Liver (tissue), 9 donors: Measurements from ENCODE around the gene BAAT. TPM values are rescaled to one million over a fixed set of nuclear protein-coding genes. Genes with fewer than 3 reads are reported as not detected.

ENCODE experiments used
- DNase-seq: peaks from one replicate; pipeline ENCODE4 v3.0.0-alpha.2; 2017; ENCODE audit warnings: low spot score
- H3K27ac ChIP-seq, 2 donors: one replicate each; pipeline ENCODE4 v1.7.0; 2013; ENCODE audit warnings: inconsistent platforms in 2 of 2, low read length in 2 of 2, control low read depth in 1 of 2, low read depth in 1 of 2, mild to moderate bottlenecking in 1 of 2
- H3K27me3 ChIP-seq, 4 donors: one replicate each; pipeline versions ENCODE4 v1.6.1 to v1.7.0; 2013; ENCODE audit warnings: low read length in 3 of 4, inconsistent platforms in 1 of 4, mild to moderate bottlenecking in 1 of 4, moderate library complexity in 1 of 4; ENCODE audit not compliant: control insufficient read depth in 4 of 4, insufficient read depth in 4 of 4
- H3K36me3 ChIP-seq, 4 donors: one replicate each; pipeline versions ENCODE4 v1.6.1 to v1.7.0; 2013; ENCODE audit warnings: low read length in 3 of 4, mild to moderate bottlenecking in 3 of 4, low read depth in 1 of 4, moderate library complexity in 1 of 4; ENCODE audit not compliant: control insufficient read depth in 4 of 4, insufficient read depth in 3 of 4
- H3K4me1 ChIP-seq, 4 donors: one replicate each; pipeline versions ENCODE4 v1.6.1 to v1.7.0; 2013; ENCODE audit warnings: low read length in 3 of 4, mild to moderate bottlenecking in 3 of 4, moderate library complexity in 1 of 4; ENCODE audit not compliant: control insufficient read depth in 4 of 4, insufficient read depth in 4 of 4
- H3K4me3 ChIP-seq, 3 donors: one replicate each; pipeline versions ENCODE4 v1.6.1 to v1.7.0; 2013; ENCODE audit warnings: low read length in 3 of 3, control low read depth in 1 of 3, low read depth in 1 of 3, mild to moderate bottlenecking in 1 of 3
- H3K9ac ChIP-seq, 2 donors: one replicate each; pipeline ENCODE4 v1.7.0; 2013; ENCODE audit warnings: low read length in 2 of 2, mild to moderate bottlenecking in 2 of 2, moderate library complexity in 2 of 2, control low read depth in 1 of 2, low read depth in 1 of 2
- H3K9me3 ChIP-seq, 4 donors: one replicate each; pipeline versions ENCODE4 v1.6.1 to v1.7.0; 2013; ENCODE audit warnings: low read length in 3 of 4; ENCODE audit not compliant: control insufficient read depth in 4 of 4
- EGR1 ChIP-seq, 2 donors: IDR thresholded peaks; 2 replicates each; pipeline ENCODE4 v1.6.1; 2016 to 2018; ENCODE audit warnings: antibody characterized with exemption in 2 of 2, low read depth in 2 of 2
- FOXA1 ChIP-seq: IDR thresholded peaks from 2 replicates; pipeline ENCODE4 v1.6.1; 2016; ENCODE audit warnings: antibody characterized with exemption
- FOXA2 ChIP-seq: IDR thresholded peaks from 2 replicates; pipeline ENCODE4 v1.6.1; 2016; ENCODE audit warnings: antibody characterized with exemption
- GABPA ChIP-seq, 2 donors: IDR thresholded peaks in 1 of 2; conservative IDR thresholded peaks in 1 of 2; 2 replicates each; pipeline ENCODE4 v1.6.1; 2016; ENCODE audit warnings: antibody characterized with exemption in 2 of 2, mild to moderate bottlenecking in 1 of 2, moderate library complexity in 1 of 2
- HNF4A ChIP-seq, 2 donors: conservative IDR thresholded peaks; 2 replicates each; pipeline ENCODE4 v1.6.1; 2016; ENCODE audit warnings: antibody characterized with exemption in 2 of 2, mild to moderate bottlenecking in 2 of 2
- HNF4G ChIP-seq: IDR thresholded peaks from 2 replicates; pipeline ENCODE4 v1.6.1; 2016; ENCODE audit warnings: antibody characterized with exemption
- JUND ChIP-seq, 2 donors: IDR thresholded peaks; 2 replicates each; pipeline ENCODE4 v1.6.1; 2016; ENCODE audit warnings: antibody characterized with exemption in 2 of 2
- NR2F2 ChIP-seq: IDR thresholded peaks from 2 replicates; pipeline ENCODE4 v1.6.1; 2016; ENCODE audit warnings: antibody characterized with exemption
- RAD21 ChIP-seq, 2 donors: IDR thresholded peaks; 2 replicates each; pipeline ENCODE4 v1.6.1; 2016; ENCODE audit warnings: antibody characterized with exemption in 2 of 2, mild to moderate bottlenecking in 2 of 2
- RXRA ChIP-seq, 2 donors: IDR thresholded peaks; 2 replicates each; pipeline ENCODE4 v1.6.1; 2017 to 2018; ENCODE audit warnings: antibody characterized with exemption in 2 of 2, mild to moderate bottlenecking in 1 of 2
- SP1 ChIP-seq: IDR thresholded peaks from 2 replicates; pipeline ENCODE4 v1.6.1; 2018; ENCODE audit warnings: antibody characterized with exemption, mild to moderate bottlenecking
- TAF1 ChIP-seq: conservative IDR thresholded peaks from 2 replicates; pipeline ENCODE4 v1.6.1; 2016; ENCODE audit warnings: antibody characterized with exemption, mild to moderate bottlenecking
- YY1 ChIP-seq: IDR thresholded peaks from 2 replicates; pipeline ENCODE4 v1.6.1; 2016; ENCODE audit warnings: antibody characterized with exemption, mild to moderate bottlenecking
- WGBS: extraction: QIAGEN DNeasy Blood & Tissue Kit; methylation state at CpG from one replicate; pipeline ENCODE4 v1.1.7; 2013; 5-methylcytosine and 5-hydroxymethylcytosine counted together
- polyA plus RNA-seq, 2 donors: library from polyadenylated mRNA; stranded (reverse) in 1 of 2; unstranded in 1 of 2; fragments of 200-250 nt in 1 of 2; fragments of >200 nt in 1 of 2; fragmentation: Nextera tagmentation in 1 of 2; extraction: Ambion mirVana in 1 of 2; gene quantifications; one replicate each; pipeline versions ENCODE4 v1.2.1 to v1.2.3, GENCODE V29; 2013 to 2015
- total RNA-seq, 2 donors: library from RNA; depleted of rRNA; stranded (reverse); fragments of >200 nt; gene quantifications; one replicate each; pipeline ENCODE4 v1.2.3, GENCODE V29; 2014
- TF ChIP-seq, protein P1 (sequence below): IDR thresholded peaks from 2 replicates; pipeline ENCODE4 v1.6.1; 2016; ENCODE audit warnings: antibody characterized with exemption, mild to moderate bottlenecking
- TF ChIP-seq, protein P2 (sequence below): IDR thresholded peaks from 2 replicates; pipeline ENCODE4 v1.6.1; 2016; ENCODE audit warnings: antibody characterized with exemption
- TF ChIP-seq, protein P3 (sequence below): IDR thresholded peaks from 2 replicates; pipeline ENCODE4 v1.6.1; 2016; ENCODE audit warnings: antibody characterized with exemption
- TF ChIP-seq, protein P4 (sequence below): IDR thresholded peaks from 2 replicates; pipeline ENCODE4 v1.6.1; 2016; ENCODE audit warnings: antibody characterized with exemption
- TF ChIP-seq, protein P5 (sequence below): fragments of 150-350 bp; IDR thresholded peaks from 2 replicates; pipeline ENCODE4 v1.5.1; 2017; ENCODE audit warnings: improper control_type of control experiment, low read depth, low read length; ENCODE audit not compliant: missing input control
- donor health status: healthy.
- donor health status: healthy.
- donor health status: healthy.
- donor health status: healthy.
- donor health status: healthy.

Gene BAAT
- total and polyA plus RNA-seq, 4 donors, result 31.9 to 275 (median 151) TPM

DNA sequence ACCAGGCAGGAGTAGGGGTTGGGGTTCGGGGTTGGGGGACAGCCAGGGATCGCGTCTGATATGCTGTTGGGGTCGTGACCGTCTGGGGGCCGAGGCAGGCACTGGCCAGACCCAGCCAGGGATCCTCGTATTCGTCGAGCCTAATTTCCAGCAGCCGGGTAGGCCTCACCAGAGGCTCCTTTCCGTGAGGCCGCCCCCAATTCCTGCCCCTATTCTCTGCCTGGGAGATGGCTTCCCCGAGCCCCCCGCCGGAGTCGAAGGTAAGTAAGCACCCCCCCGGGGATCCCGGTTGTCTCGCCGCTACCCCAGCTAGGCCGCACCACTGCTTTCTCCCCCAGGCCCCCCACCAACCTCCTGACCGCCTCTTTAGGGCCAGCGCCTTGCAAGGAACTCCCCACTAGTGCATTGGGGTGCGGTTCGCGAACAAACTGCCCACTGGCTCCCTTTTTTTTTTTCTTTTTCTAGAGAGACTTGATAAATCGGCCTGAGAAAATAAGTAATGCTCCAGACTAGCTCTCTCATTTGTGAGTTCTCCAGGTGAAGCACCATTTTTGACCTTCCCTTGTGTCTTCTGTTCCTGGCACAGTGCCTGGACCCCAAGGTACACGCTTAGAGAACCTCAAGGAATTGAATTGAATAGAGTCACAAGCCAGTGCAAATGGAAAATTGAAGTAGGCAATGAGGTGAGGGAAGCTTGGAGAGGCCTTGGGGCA is 14.3 kb upstream of the BAAT start:
- peaks cover 6 to 40% (median 20%) of the 10 kb centered on the region in 4 donors for H3K4me1 ChIP-seq
- H3K9me3 ChIP-seq, result peaks cover 4 to 10% (median 7%) of the 10 kb centered on the region in 4 donors
- no peak for TF ChIP-seq YY1
- TF ChIP-seq HNF4A (conservative IDR thresholded peaks at IDR 0.05), result no peak
- TF ChIP-seq RAD21 (IDR thresholded peaks at IDR 0.05), result no peak
- TF ChIP-seq, protein P1, sequence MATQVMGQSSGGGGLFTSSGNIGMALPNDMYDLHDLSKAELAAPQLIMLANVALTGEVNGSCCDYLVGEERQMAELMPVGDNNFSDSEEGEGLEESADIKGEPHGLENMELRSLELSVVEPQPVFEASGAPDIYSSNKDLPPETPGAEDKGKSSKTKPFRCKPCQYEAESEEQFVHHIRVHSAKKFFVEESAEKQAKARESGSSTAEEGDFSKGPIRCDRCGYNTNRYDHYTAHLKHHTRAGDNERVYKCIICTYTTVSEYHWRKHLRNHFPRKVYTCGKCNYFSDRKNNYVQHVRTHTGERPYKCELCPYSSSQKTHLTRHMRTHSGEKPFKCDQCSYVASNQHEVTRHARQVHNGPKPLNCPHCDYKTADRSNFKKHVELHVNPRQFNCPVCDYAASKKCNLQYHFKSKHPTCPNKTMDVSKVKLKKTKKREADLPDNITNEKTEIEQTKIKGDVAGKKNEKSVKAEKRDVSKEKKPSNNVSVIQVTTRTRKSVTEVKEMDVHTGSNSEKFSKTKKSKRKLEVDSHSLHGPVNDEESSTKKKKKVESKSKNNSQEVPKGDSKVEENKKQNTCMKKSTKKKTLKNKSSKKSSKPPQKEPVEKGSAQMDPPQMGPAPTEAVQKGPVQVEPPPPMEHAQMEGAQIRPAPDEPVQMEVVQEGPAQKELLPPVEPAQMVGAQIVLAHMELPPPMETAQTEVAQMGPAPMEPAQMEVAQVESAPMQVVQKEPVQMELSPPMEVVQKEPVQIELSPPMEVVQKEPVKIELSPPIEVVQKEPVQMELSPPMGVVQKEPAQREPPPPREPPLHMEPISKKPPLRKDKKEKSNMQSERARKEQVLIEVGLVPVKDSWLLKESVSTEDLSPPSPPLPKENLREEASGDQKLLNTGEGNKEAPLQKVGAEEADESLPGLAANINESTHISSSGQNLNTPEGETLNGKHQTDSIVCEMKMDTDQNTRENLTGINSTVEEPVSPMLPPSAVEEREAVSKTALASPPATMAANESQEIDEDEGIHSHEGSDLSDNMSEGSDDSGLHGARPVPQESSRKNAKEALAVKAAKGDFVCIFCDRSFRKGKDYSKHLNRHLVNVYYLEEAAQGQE, result no peak
- peak overlapping the region; percentile 74 to 79 for H3K9ac ChIP-seq
- H3K27me3 ChIP-seq, result no peaks in the 10 kb centered on the region
- WGBS, result 2% methylated on average over 28 of the region's 28 CpGs
- peaks cover 9 to 36% (median 32%) of the 10 kb centered on the region in 4 donors for H3K36me3 ChIP-seq
- peak overlapping the region; percentile 68 to 90 (median 76) for H3K4me3 ChIP-seq
- no peak for DNase-seq
- peak overlapping the region; percentile 52 to 68 for H3K27ac ChIP-seq

DNA sequence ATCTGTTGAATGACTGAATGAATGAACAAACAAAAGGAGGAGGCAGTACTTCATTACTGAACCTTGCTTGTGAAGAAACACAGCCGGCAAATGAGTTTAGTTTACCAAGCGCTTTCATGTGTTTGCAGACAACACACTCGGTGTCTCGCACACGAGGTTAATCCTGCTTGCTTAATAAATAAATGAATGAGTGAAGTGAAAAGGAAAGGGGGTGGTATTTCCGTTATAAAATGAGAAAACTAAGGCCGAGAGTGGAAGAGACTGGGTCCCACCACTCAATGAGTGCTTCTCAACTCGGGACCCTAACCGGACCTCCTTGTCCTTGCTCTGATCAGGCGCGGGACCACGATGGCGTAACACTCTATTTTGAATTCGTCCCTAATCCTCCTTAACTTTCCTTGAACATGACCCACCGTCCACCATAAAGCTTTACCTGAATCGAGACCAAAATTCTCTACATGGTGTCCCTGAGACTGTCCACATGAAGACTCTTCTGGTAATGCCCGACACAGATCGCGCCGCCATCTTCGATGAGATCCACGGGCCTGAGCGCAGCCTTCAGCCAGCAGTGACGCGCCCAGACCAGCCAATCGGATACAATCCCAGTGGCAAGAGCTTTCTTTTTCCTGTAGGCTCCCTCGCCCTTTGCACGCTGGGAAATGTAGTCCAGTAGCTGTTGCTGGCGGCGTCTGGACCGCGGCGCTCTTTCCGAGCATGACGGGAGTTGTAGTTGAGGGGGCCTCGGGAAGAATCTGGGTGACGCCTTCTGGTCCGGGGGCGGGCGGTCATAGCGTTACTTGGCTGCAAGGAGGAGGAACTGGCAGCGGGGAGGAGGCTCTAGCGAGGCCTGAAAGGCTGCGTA is 13.5 kb upstream of the BAAT start, which contains the start of the genes MRPL50 and ZNF189:
MRPL50 (minus strand) TSS at position 551 of the 862 bp plus-strand sequence; CDS start at position 525, 26 bp downstream.
ZNF189 (plus strand) TSS at position 784 of the 862 bp plus-strand sequence. CDS start 306 bp downstream, outside the sequence.
- under 1% methylated on average over 44 of the region's 44 CpGs for WGBS
- peak; percentile 96 for DNase-seq

More for the DNA sequence above, 13.5 kb upstream of the BAAT start, which contains the start of the genes MRPL50 and ZNF189:
- Histone ChIP-seq H3K36me3 (peaks cover 7 to 28% (median 25%) of the 10 kb centered on the region in 4 donors), H3K4me3 (peak within 1 kb of the TSS; percentile 83 to 94 (median 90)), H3K4me1 (peaks cover 6 to 40% (median 20%) of the 10 kb centered on the region in 4 donors), H3K9me3 (peaks cover 0 to 4% (median 2%) of the 10 kb centered on the region in 4 donors), H3K27me3 (no peaks in the 10 kb centered on the region), H3K27ac (peak within 1 kb of the TSS; percentile 93 to 96), H3K9ac (peak within 1 kb of the TSS; percentile 94 to 99)
- TF ChIP-seq, protein P2, sequence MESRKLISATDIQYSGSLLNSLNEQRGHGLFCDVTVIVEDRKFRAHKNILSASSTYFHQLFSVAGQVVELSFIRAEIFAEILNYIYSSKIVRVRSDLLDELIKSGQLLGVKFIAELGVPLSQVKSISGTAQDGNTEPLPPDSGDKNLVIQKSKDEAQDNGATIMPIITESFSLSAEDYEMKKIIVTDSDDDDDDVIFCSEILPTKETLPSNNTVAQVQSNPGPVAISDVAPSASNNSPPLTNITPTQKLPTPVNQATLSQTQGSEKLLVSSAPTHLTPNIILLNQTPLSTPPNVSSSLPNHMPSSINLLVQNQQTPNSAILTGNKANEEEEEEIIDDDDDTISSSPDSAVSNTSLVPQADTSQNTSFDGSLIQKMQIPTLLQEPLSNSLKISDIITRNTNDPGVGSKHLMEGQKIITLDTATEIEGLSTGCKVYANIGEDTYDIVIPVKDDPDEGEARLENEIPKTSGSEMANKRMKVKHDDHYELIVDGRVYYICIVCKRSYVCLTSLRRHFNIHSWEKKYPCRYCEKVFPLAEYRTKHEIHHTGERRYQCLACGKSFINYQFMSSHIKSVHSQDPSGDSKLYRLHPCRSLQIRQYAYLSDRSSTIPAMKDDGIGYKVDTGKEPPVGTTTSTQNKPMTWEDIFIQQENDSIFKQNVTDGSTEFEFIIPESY, result peak; percentile 90
- TF ChIP-seq SP1, result peak; percentile 70
- peak in 1 of 2 donors; percentile 45 for TF ChIP-seq RXRA (IDR thresholded peaks at IDR 0.05)
- TF ChIP-seq, protein P3, sequence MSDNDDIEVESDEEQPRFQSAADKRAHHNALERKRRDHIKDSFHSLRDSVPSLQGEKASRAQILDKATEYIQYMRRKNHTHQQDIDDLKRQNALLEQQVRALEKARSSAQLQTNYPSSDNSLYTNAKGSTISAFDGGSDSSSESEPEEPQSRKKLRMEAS, result peak; percentile 74
- TF ChIP-seq HNF4G, result no peak
- peak; percentile 13 to 45 for TF ChIP-seq JUND (IDR thresholded peaks at IDR 0.05)
- peak in 1 of 2 donors; percentile 44 for TF ChIP-seq HNF4A (conservative IDR thresholded peaks at IDR 0.05)
- TF ChIP-seq TAF1, result peak; percentile 78
- TF ChIP-seq NR2F2, result no peak
- TF ChIP-seq, protein P4, sequence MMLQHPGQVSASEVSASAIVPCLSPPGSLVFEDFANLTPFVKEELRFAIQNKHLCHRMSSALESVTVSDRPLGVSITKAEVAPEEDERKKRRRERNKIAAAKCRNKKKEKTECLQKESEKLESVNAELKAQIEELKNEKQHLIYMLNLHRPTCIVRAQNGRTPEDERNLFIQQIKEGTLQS, result peak; percentile 23
- TF ChIP-seq, protein P1, result peak; percentile 91
- no peak for TF ChIP-seq FOXA2
- TF ChIP-seq EGR1 (IDR thresholded peaks at IDR 0.05; ENCODE audit: low read depth in 2 of 2), result peak; percentile 88 to 95
- TF ChIP-seq, protein P5, sequence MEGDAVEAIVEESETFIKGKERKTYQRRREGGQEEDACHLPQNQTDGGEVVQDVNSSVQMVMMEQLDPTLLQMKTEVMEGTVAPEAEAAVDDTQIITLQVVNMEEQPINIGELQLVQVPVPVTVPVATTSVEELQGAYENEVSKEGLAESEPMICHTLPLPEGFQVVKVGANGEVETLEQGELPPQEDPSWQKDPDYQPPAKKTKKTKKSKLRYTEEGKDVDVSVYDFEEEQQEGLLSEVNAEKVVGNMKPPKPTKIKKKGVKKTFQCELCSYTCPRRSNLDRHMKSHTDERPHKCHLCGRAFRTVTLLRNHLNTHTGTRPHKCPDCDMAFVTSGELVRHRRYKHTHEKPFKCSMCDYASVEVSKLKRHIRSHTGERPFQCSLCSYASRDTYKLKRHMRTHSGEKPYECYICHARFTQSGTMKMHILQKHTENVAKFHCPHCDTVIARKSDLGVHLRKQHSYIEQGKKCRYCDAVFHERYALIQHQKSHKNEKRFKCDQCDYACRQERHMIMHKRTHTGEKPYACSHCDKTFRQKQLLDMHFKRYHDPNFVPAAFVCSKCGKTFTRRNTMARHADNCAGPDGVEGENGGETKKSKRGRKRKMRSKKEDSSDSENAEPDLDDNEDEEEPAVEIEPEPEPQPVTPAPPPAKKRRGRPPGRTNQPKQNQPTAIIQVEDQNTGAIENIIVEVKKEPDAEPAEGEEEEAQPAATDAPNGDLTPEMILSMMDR, result no peak
- peak in 1 of 2 donors; percentile 33 for TF ChIP-seq RAD21 (IDR thresholded peaks at IDR 0.05)
- peak; percentile 57 for TF ChIP-seq FOXA1
- TF ChIP-seq GABPA (IDR thresholded peaks at IDR 0.05 in 1 of 2, conservative IDR thresholded peaks at IDR 0.05 in 1 of 2), result peak; percentile 15 to 80
- peak; percentile 99 for TF ChIP-seq YY1
